H1 (cell line): Measurements from ENCODE around the gene SRPK3. TPM values are rescaled to one million over a fixed set of nuclear protein-coding genes. Genes with fewer than 3 reads are reported as not detected.

Source experiments
- CBX5 ChIP-seq: fragments of 300-800, 300-1000 bp; sonication (generic); IDR thresholded peaks from 2 replicates; pipeline ENCODE4 v1.7.1; 2016; ENCODE audit warnings: antibody characterized with exemption, low read length, low read depth
- CHD7 ChIP-seq: fragments of 300-600 bp; sonication (generic); IDR thresholded peaks from 2 replicates; pipeline ENCODE4 v1.7.1; 2012; ENCODE audit warnings: low read length, moderate library complexity, mild to moderate bottlenecking, inconsistent platforms; ENCODE audit not compliant: insufficient replicate concordance
- EZH2 ChIP-seq: fragments of 200-600 bp; sonication (generic); IDR thresholded peaks from 2 replicates; pipeline ENCODE4 v1.7.1; 2012; ENCODE audit warnings: low read depth, mild to moderate bottlenecking, moderate library complexity, low read length, inconsistent platforms; ENCODE audit not compliant: severe bottlenecking
- KDM5A ChIP-seq: fragments of 200-600 bp; IDR thresholded peaks from 2 replicates; pipeline ENCODE4 v1.7.1; 2012; ENCODE audit warnings: mild to moderate bottlenecking, low read length, inconsistent platforms, mixed read lengths
- MAX ChIP-seq: IDR thresholded peaks from 2 replicates; pipeline ENCODE4 v1.6.1; 2012; ENCODE audit warnings: inconsistent platforms
- RAD21 ChIP-seq, 2 experiments: IDR thresholded peaks in 1 of 2; conservative IDR thresholded peaks in 1 of 2; 2 replicates each; pipeline ENCODE4 v1.6.1; 2011; ENCODE audit warnings: low read depth in 2 of 2, low read length in 2 of 2, improper control_type of control experiment in 1 of 2, inconsistent platforms in 1 of 2, mild to moderate bottlenecking in 1 of 2, moderate library complexity in 1 of 2
- RFX5 ChIP-seq: IDR thresholded peaks from 2 replicates; pipeline ENCODE4 v1.6.1; 2011; ENCODE audit warnings: low read depth, low read length, improper control_type of control experiment, borderline replicate concordance
- TBP ChIP-seq: IDR thresholded peaks from 2 replicates; pipeline ENCODE4 v1.6.1; 2011; ENCODE audit warnings: low read depth, low read length, improper control_type of control experiment
- polyA plus RNA-seq, 7 experiments: library from polyadenylated mRNA; depleted of rRNA in 3 of 7; stranded (reverse) in 5 of 7; unstranded in 2 of 7; fragments of >200 nt in 5 of 7; fragments of 200-250 nt in 2 of 7; gene quantifications; 1 replicate in 5 of 7; 2 replicates in 1 of 7; 4 replicates in 1 of 7; pipeline versions ENCODE4 v1.2.1 to v1.2.3, GENCODE V29; 2011 to 2013; ENCODE audit warnings: missing spikeins in 2 of 7, mixed read lengths in 2 of 7
- total RNA-seq: library from RNA; stranded (reverse); fragmentation: NEBNext Ultra II Directional; extraction: Animal tissue kit (Norgen Biotek cat#: 25700); gene quantifications from 2 replicates; pipeline ENCODE4 v1.2.1, GENCODE V29; 2021

Gene SRPK3
- total and polyA plus RNA-seq, 2 of the 8 experiments (the other 6 are each of a cell fraction or from before 2014, with no cell fraction given), result not detected

- TF ChIP-seq CHD7 (no peak), CBX5 (no peak), KDM5A (no peak), TBP (no peak), MAX (no peak), EZH2 (no peak), RAD21 (IDR thresholded peaks at IDR 0.05 in 1 of 2, conservative IDR thresholded peaks at IDR 0.05 in 1 of 2; ENCODE audit: low read depth in 2 of 2, low read length in 2 of 2) (no peak), RFX5 (no peak)
Observed at GRCh38 chrX:153771415-153772315, 9.2 kb upstream of the SRPK3 start (continued).
